HG02943 (cell line): ENCODE results near the gene MSLN.

Source experiments
- ATAC-seq: cut with Tn5 transposase; IDR thresholded peaks from one replicate; pipeline ENCODE4 v1.9.1; 2021; ENCODE audit warnings: mild to moderate bottlenecking, low read depth, moderate library complexity; ENCODE audit not compliant: unreplicated experiment

The MSLN gene

GRCh38 chr16:722835-723633 lies 37.5 kb upstream of the MSLN start:
- ATAC-seq, result no peak

- no peak for ATAC-seq
Observed at GRCh38 chr16:723695-724094, 36.8 kb upstream of the MSLN start.

GRCh38 chr16:724188-725040 lies 36.1 kb upstream of the MSLN start:
- no peak for ATAC-seq

GRCh38 chr16:725041-725376 lies 35.5 kb upstream of the MSLN start:
- no peak for ATAC-seq

GRCh38 chr16:725463-726187 lies 34.9 kb upstream of the MSLN start:
- ATAC-seq, result no peak

- ATAC-seq, result no peak
Observed at GRCh38 chr16:726188-726437, 34.4 kb upstream of the MSLN start.

- no peak for ATAC-seq
Observed at GRCh38 chr16:726438-727290, 33.9 kb upstream of the MSLN start, which contains the start of the genes CCDC78 and HAGHL. TSS of gene CCDC78 (minus strand) at chr16:726443. CDS start at chr16:726367, 76 bp downstream. TSS of gene HAGHL (plus strand) at chr16:727106. CDS start at chr16:727510, 404 bp downstream.

GRCh38 chr16:727291-727977 lies 33.1 kb upstream of the MSLN start:
- ATAC-seq, result no peak

- no peak for ATAC-seq
Observed at GRCh38 chr16:728131-728889, 32.2 kb upstream of the MSLN start.

- no peak for ATAC-seq
Observed at GRCh38 chr16:728890-729744, 31.4 kb upstream of the MSLN start.

GRCh38 chr16:729768-730665 lies 30.5 kb upstream of the MSLN start:
- no peak for ATAC-seq

- no peak for ATAC-seq
Observed at GRCh38 chr16:730666-731509, 29.6 kb upstream of the MSLN start.

GRCh38 chr16:732332-732731 lies 28.2 kb upstream of the MSLN start:
- ATAC-seq, result no peak

- ATAC-seq, result no peak
Observed at GRCh38 chr16:732936-733335, 27.6 kb upstream of the MSLN start.

- ATAC-seq, result no peak
Observed at GRCh38 chr16:733382-734207, 26.9 kb upstream of the MSLN start.
